ENCODE results near the gene BPTF.
"Not testable (repeated sequence)": the region's sequence is repeated elsewhere in the genome, so short reads cannot be mapped to it uniquely, and the experiment has no call there.

Gene BPTF, protein sequence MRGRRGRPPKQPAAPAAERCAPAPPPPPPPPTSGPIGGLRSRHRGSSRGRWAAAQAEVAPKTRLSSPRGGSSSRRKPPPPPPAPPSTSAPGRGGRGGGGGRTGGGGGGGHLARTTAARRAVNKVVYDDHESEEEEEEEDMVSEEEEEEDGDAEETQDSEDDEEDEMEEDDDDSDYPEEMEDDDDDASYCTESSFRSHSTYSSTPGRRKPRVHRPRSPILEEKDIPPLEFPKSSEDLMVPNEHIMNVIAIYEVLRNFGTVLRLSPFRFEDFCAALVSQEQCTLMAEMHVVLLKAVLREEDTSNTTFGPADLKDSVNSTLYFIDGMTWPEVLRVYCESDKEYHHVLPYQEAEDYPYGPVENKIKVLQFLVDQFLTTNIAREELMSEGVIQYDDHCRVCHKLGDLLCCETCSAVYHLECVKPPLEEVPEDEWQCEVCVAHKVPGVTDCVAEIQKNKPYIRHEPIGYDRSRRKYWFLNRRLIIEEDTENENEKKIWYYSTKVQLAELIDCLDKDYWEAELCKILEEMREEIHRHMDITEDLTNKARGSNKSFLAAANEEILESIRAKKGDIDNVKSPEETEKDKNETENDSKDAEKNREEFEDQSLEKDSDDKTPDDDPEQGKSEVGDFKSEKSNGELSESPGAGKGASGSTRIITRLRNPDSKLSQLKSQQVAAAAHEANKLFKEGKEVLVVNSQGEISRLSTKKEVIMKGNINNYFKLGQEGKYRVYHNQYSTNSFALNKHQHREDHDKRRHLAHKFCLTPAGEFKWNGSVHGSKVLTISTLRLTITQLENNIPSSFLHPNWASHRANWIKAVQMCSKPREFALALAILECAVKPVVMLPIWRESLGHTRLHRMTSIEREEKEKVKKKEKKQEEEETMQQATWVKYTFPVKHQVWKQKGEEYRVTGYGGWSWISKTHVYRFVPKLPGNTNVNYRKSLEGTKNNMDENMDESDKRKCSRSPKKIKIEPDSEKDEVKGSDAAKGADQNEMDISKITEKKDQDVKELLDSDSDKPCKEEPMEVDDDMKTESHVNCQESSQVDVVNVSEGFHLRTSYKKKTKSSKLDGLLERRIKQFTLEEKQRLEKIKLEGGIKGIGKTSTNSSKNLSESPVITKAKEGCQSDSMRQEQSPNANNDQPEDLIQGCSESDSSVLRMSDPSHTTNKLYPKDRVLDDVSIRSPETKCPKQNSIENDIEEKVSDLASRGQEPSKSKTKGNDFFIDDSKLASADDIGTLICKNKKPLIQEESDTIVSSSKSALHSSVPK (N-terminal part only)

DNA sequence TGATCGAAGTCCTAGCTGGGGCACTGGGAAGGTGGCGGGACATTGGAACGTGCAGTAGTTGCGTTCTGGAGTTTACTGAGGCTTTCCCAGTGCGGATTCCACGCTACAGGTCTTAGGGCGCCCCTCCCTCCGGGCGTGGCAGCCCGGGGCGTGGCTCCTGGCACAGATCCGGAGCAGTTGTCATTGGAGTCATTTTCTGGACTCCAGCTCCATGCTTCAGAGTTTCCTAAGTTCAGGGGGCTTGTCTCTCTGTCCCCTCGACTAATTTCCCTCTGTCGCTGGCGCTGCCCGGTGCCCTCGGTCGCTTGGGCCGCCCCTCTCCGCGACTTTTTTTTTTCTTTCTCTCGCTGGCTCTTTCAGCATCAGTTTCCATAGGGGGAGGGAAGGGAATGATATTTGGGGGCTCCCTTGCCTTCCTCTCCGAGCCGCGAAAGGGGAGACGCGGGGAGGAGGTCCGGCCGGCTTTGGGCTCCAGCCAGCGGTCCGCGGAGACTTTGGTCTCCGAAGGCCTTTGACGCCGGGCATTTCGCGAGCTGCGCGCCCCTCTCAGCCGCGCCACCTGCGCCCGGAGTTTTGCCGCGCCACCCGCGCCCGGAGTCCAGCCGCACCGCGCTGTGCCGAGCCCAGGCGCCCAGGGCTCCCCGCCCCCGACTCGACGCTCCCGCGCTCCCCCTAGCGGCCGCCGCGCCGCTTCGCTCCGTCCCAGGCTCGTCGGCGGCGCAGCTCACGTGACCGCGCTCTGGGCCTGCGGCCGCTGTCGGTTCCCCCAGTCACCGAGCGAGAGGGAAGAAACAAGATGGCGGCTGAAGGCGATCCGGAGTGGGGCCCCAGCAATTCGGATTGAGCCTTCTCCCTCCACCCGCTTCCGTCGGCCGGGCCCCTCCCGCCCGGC, at the start of gene BPTF:
BPTF (plus strand) TSS at position 769 of the 892 bp plus-strand sequence. CDS start 222 bp downstream, outside the sequence.
- DNase-seq, result peak; percentile 82

- no peak for DNase-seq
Measured at GRCh38 chr17:67779098-67779672, 46.1 kb upstream of the BPTF start.

- DNase-seq, result no peak
Measured at GRCh38 chr17:67784364-67785121, 40.8 kb upstream of the BPTF start.

- DNase-seq, result no peak
Measured at GRCh38 chr17:67785122-67785477, 40.2 kb upstream of the BPTF start.

DNA sequence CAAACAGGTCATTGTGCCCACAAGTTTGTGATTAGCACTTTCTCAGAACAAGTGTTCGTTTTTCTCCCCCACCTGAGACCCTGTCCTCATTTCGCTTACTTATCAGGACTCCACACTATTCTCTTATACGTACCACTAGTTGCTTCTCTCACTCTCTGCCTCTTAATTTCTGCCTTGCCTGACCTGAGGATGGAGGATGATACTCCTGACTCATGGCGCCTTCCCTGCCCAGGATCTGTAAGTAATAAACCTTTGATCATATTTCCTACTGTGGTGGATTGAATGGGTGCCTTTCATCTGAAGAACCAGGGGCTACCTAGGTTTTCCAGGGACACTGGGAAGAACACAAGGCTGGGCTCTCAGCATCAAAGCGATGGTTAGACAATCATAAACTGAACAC, 39.8 kb upstream of the BPTF start:
- no peak for DNase-seq

DNA sequence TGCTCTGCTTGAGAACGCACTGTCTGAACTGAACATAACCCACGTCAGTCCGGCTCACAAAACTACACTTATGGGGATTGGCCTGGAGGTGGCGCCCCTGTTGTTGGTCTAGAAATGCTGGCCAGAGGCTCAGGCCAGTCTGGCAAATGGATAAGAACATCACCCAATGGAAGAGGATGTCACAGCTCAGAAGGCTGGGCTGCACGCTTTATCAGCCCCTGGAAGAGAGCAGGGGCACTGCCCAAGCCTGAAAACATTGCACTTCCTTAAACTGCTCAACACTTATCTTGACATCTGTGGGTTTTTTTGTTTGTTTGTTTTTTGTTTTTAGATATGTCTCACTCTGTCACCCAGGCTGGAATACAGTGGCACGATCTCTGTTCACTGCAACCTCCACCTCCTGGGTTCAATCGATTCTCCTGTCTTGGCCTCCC, 24.8 kb upstream of the BPTF start:
- peak; percentile 12 for DNase-seq

DNA sequence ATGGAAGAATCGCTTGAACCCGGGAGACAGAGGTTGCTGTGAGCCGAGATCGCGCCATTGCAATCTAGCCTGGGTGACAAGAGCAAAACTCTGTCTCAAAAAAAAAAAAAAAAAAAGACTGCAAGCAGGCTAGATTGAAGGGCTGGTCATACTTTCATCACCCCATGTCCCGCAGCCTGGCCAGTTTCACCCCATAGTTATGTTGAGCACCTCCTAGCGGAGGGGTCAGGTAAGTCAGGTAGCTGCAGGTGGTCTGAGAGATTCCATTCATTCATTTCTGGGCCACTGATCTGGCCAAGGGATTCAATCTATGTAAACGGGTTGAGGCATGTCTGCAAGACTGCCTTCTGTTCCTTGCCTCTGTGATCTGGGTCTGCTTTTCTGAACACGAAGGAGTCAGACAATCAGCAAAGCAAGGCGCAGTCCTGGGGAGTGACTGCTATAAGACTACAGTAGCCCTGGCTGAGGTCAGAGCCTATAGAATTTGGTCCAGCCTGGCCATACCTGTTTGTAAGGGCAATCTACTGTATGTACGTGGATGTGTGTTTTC, 23.6 kb upstream of the BPTF start:
- DNase-seq, result no peak

DNA sequence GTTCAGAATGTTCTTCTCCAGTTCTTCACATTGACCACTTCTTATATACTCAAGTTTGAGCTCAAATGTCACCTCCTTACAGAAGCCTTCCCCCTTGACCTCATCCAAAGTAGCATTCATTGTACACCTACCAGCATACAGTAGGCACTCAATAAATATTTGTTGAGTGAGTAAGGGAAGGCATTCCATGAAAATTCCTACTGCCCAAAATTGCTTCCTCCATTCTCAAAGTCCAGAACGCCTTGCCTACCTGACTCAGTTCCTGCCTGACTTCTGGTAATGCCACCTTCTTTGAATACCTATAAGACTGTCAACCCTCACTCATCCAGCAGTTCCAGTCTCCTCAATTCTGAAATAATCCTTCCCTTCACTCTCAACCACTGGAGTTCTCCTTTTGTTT, 14.8 kb upstream of the BPTF start:
- DNase-seq, result no peak

DNA sequence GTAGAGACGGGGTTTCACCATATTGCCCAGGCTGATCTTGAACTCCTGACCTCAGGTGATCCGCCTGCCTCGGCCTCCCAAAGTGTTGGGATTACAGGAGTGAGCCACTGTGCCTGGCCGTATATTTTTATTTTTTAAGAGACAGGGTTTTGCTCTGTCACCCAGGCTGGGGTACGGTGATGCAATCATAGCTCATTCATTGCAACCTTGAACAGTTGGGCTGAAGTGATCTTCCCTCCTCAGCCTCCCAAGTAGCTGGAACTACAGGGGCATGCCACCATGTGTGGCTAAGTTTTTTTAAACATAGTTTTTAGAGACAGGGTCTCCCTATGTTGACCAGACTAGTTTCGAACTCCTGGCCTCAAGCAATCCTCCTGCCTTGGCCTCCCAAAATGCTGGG, 12.9 kb upstream of the BPTF start:
- DNase-seq, result not testable (repeated sequence)

DNA sequence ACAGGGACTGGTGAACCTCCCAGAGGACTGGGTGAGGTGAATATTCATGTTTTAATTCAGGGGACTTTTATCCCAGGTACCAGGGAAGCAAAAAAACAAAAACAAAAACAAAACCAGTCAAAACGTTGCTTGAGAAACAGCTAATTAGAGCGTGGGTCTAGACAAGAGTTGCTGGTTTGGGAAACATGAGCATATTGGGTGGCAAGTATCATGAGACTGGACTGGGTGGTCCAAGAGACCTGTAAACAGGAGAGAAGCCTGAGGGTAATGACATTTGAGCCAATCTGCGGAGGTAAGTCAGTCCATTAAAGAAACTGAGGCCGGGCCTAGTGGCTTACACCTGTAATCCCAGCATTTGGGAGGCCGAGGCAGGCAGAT, 11.5 kb upstream of the BPTF start:
- no peak for DNase-seq

DNA sequence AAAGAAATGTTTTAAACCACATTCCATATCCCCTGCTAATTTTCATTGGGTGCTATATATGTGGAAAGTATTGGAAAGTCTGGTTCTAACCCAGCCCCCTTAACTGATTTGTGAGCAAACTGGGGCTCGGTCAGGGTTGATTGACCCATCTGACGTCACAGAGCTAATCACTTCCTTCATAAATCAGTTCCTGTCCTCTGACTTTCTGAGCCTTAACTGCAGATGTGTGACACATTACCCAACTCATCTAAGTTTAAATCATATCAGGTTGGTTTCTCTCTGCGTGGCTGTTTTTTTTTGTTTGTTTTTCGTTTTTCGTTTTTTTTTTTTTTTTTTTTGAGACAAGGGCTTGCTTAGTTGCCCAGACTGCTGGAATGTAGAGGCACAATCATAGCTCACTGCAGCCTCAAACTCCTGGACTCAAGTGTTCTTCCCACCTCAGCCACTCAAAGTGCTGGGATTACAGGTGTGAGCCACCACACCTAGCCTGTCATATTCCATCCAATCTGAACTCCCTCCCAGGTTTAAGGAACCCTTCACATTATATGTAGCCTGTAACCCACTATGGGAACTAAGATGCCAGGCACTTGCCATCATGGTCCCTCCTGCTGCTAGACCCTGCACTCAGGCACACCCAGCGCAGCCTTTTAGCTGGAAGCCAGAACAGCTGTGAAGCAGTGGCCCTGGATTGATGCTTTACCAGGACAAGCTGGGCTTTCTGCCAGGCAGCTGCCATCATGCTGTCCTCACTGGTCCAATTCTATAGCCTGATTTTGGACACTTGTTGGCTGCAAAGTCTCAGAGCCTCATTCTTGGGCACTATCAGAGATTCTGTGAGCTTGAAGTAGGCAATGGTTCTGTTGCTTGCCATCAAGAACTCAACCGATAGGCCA, 6.9 kb upstream of the BPTF start:
- DNase-seq, result no peak

- no peak for DNase-seq
Measured at GRCh38 chr17:67819722-67820121, 5.6 kb upstream of the BPTF start.

DNA sequence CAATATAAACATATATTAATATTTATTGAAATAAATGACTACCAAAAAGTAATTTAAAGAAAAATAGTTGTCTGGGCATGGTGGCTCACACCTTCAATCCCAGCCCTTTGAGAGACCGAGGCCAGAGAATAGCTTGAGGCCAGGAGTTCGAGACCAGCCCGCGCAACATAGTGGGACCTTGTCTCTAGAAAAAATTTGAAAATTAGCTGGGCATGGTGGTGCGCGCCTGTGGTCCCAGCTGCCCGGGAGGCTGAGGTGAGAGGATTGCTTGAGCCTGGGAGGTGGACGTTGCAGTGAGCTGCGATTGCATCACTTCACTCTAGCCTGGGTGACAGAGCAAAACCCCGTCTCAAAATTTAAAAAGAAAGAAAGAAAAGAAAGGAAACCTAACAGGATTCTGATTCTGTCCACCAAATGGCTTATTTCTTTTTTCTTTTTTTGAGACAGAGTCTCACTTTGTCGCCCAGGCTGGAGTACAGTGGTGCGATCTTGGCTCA, 3.4 kb upstream of the BPTF start:
- no peak for DNase-seq

DNA sequence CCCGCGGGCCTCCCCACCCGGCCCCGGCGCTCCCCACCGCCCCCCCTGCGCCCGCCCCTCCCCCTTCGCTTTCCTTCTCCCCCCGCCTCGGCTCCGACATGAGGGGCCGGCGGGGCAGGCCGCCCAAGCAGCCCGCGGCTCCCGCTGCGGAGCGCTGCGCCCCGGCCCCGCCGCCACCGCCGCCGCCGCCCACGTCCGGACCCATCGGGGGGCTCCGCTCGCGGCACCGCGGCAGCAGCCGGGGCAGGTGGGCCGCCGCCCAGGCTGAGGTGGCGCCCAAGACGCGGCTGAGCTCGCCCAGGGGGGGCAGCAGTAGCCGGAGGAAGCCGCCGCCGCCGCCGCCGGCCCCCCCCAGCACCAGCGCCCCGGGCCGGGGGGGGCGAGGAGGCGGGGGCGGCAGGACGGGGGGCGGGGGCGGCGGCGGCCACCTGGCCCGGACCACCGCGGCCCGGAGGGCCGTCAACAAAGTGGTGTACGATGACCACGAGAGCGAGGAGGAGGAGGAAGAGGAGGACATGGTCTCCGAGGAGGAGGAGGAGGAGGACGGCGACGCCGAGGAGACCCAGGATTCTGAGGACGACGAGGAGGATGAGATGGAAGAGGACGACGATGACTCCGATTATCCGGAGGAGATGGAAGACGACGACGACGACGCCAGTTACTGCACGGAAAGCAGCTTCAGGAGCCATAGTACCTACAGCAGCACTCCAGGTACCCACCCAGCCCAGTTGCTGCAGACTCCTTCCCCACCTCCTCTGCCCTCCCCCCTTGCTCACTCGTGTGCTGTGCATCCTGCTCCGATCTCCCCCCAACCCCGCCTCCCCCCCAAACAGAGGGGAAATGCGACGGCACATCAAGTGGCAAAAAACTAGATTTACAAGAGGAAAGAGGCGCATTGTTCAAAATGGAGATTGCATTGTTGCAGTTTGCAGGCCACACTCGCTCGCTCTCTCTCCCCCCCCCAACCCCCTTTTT, 611 bp downstream of the BPTF start:
- DNase-seq, result not testable (repeated sequence)

GRCh38 chr17:67829331-67829730, 4.0 kb downstream of the BPTF start:
- no peak for DNase-seq

GRCh38 chr17:67830440-67830839, 5.1 kb downstream of the BPTF start:
- DNase-seq, result no peak

DNA sequence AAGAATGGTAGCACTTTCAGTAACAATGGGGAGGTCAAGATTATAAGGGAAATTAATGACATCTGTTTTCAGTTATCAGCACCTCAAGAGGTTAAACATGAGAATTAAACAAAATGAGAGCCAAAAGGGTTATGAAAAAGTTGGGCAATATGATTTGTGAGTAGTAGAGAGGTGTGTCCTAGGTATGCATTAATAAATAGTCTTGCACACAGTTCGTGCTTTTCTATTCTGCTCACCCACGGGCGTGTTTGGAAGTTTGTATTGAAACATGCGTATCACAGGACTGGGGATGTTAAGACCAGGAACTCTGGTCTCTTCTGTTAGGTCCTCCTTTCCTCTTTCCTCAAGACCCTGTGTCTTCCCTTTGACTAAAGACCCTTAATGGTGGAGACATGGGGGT, 6.0 kb downstream of the BPTF start:
- DNase-seq, result no peak

GRCh38 chr17:67833134-67833533, 7.8 kb downstream of the BPTF start:
- no peak for DNase-seq

Data from NCI-H1048 (cell line).